Activated CD4-positive, alpha-beta T cell treated with anti-CD3 and anti-CD28 coated beads, Interleukin-10, Interleukin-2, amounts not matched to agents 100 ng/mL and 50 ng/mL, durations not matched to agents 16 hours and 8 hours (primary cell): ENCODE measurements around the gene TNK2.
"Not testable (repeated sequence)": the region's sequence is repeated elsewhere in the genome, so short reads cannot be mapped to it uniquely, and the experiment has no call there.

ENCODE experiments used
- DNase-seq: peaks from one replicate; pipeline ENCODE4 v3.0.0-alpha.2; 2020

TNK2 gene

GRCh38 chr3:195844671-195845218 is 63.6 kb downstream of the TNK2 start:
- DNase-seq, result no peak

DNA sequence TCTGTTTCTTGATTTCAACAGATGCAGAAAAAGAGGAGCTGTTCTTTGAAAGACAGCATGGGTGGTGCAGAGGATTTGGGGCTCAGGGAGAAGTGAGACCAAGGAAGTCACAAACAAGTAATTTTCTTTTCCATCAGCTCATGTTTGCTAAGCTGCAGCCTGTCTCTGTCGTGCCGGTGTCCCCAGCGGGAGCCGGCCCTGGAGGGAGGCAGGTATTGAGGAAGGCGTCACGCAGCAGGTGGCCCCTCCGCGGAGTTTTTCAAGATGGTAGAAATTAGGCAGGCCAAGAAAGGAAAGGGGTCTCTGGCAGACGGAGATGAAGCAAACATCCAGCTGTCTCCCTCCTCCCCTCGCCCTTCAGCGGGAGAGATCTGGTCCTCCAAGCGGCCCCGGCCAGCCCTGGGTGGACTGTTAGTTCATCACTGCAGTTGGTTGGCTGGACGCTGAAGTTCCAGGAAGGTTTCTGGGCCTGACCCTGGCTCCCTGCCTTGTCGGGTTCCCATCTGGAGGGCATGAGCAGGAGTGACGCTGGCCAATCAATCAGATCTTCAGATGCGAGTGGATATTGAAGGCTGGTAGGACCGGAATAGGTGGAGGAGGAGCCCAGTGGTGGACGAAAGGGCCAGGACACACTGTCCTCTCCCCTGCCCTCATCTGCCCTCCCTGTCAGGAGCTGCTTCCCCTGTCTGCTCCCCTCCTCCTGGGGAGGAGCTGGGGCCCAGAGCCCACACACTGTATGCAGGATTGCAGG is 68.9 kb downstream of the TNK2 start:
- DNase-seq, result no peak

- no peak for DNase-seq
Measured at GRCh38 chr3:195838714-195839113, 69.6 kb downstream of the TNK2 start.

- DNase-seq, result no peak
Measured at GRCh38 chr3:195836476-195837135, 71.7 kb downstream of the TNK2 start.

DNA sequence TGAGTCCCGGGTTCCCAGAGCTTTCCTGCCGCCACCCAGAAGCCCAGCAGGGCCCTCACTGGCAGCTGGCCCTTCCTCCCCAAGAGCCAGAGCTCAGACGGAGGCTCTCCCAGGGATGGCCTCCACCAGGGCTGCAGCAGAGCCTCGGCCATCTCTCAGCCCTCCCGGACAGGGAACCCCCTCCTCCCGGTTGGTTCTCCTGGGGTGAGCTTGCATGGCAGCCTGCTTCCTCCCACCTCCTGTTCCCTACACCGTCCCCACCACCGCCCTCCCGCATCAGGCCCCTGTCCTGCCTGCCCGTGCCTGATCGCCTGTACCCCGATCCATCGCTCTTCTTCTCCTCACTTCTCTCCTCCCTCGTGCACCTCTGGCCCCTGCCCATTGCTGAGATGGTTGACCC is 72.6 kb downstream of the TNK2 start:
- DNase-seq, result no peak

DNA sequence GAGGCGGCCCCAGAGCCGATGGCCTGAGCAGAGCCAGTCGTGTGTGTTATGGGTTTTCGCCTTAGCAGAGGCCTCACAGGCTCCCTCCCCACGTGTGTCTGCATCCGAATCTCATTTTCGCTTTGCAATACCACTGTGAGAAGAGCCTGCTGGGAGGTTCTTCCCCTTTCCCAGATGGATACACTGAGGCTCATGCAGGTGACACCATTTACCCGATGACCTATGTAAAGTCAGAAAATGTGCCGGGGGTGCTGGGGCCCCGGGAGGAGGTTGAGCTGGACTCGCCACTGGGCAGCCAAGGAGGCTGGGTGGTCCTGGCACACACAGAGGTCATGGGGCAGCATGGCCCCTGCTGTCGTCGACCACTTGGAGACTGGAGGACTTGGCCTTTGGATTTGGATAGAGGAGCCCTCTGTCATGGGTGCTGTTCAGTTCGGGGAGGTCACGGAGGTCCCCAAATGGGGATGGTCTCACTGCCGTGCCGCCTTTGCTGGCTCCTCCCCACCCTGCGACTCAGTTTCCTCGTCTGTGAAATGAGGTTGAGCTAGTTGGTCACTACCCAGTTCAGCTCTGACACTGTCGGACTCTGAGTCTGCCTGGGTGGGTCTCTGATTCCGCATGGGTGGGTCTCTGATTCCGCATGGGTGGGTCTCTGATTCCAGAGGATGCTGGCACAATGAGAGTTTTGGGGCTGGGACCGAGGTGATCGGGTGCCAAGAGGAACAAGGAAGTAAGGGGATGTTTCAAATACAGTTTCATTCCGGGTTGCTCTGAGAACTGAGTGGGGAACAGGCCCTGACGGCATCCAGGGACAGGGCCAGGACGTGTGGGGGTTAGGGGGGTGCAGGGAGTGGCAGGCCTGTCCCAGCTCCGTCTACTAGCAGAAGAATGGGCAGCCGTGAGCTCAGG is 73.4 kb downstream of the TNK2 start:
- DNase-seq, result no peak

- no peak for DNase-seq
Measured at GRCh38 chr3:195829897-195830254, 78.5 kb downstream of the TNK2 start.

DNA sequence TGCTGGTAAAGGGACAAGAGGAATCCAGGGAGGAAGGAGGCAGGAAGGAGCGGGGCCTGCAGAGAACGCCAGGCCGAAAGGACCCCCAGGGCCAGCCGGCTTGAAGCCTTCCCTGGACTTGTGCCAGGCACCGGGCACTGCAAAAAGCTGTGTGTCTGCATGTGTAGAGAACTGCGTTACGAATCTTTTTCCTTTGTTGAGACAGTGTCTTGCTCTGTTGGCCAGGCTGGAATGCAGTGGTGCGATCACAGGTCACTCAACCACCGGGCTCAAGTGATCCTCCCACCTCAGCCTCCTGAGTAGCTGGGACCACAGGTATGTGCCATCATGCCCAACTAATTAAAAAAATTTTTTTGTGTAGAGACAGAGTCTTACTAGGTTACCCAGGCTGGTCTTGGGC is 79.6 kb downstream of the TNK2 start:
- DNase-seq, result no peak

DNA sequence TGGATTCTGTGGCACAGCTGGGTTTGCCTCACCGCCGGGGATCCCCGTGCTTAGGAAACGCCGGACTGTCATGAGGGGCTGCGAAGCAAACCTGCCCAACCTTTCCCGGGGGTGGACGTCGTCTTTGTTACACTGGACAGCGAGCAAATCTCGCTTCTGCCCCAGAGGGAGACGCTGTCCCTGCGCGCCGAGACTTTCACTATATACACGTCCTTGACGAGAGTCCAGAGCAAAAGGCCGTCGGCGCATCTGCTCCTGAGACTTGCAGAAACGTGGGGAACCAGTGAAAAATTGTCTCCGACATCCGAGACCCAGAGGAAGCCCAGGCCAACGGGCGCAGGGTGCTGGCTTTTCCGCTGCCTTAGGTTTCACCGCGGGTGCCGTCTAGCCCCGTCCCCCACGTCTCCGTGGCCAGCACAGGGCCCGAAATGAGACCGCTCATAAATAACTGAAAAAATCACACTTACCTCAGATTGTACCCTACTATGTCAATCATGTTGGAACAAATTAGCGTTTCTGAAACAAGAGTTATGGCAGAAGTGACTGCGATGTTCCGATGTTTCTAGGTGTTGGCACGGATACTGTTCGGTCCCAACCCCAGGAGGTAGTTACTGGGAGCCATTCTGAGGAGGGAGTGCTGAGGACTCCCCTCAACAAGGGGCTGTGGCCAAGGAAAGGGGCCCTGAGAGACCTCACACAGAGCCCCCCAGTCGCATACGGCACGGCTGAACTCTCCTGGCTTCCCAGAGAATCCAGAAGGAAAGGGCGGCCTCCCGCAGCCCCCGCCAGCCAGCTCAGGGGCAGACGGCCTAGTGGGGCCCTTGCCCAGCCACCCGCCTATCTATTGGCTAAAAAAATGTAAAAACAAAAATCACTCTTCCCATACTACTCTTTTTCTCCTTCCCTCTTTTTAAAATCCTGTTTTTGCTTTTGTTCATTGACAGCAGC is 82.2 kb downstream of the TNK2 start:
- DNase-seq, result no peak

- DNase-seq, result no peak
Measured at GRCh38 chr3:195825191-195825588, 83.2 kb downstream of the TNK2 start.

- DNase-seq, result not testable (repeated sequence)
Measured at GRCh38 chr3:195824425-195825190, 83.7 kb downstream of the TNK2 start.

- DNase-seq, result no peak
Measured at GRCh38 chr3:195823999-195824398, 84.4 kb downstream of the TNK2 start.

GRCh38 chr3:195823280-195823679 is 85.1 kb downstream of the TNK2 start:
- no peak for DNase-seq

DNA sequence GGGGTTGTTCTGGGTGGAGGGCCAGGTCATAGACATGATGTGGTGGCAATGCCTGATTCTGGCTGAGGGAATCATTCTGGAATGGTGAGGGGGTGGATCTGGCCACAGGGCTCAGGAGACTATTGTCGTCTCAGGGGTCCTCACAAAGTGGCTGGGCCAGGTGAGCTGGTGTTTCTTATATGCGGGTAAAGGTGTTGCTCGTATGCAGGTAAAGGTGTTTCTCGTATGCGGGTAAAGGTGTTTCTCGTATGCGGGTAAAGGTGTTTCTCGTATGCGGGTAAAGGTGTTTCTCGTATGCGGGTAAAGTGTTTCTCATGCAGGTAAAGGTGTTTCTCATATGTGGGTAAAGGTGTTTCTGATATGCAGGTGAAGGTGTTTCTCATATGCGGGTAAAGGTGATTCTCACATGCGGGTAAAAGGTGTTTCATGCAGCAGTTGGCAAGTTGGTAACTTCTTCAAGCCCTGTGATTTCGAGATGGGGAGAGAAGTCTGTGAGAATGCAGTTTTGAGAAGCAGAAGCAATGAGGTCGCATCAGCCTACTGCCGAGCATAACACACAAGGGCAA is 86.1 kb downstream of the TNK2 start:
- DNase-seq, result no peak

DNA sequence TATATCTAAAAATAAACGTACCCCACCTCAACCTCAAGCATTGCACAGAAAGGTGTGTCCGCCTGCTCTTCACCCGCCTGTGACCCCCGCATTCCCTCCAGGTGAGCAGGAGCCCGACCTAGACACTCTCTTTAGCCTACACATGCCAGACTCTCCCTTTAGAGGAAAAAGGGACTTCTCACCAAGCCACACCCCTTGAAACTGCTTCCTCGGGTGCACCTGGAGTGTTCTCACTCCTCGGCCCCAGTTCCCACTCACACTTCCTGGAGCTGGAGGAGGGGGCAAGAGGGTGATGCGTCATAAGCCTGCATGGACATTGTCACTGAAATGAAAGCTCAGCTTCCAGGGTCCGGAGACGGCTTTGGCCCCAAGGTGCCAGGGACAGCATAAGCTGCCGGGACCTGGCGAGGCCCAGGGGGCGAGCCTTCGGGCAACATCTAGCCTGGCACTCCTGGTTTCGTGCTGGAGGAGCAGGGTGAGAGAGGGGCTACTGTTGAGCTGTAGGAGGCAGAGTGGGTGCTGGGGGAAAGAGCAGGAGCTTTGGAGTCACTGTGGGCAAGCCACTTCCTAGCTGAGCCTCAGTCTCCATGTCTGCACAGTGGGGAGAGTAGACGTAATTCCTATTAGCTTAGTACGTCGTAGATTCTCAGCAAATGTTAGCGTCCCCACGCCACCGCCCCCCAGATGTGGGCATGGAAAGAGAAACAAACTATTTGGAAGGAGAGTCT is 86.8 kb downstream of the TNK2 start:
- DNase-seq, result no peak

DNA sequence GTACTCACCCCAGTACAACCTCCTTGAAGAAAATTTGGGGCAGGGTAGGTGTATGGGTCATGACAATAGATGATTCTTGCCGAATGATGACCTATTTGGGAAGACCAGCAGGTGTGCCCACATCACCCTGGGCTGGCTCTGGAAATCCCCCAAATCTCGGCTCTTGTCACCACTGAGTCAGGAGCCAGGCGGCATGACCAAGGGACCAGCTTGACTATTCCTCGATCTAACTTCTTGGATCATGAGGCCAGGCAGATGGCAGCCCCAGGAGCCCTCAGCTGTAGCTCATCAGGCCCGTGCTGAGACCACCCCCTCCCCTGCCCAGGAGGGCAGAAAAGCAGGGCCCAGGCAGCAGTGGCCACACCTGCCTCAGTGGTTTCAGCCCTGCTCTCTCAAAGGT is 87.5 kb downstream of the TNK2 start:
- no peak for DNase-seq

DNA sequence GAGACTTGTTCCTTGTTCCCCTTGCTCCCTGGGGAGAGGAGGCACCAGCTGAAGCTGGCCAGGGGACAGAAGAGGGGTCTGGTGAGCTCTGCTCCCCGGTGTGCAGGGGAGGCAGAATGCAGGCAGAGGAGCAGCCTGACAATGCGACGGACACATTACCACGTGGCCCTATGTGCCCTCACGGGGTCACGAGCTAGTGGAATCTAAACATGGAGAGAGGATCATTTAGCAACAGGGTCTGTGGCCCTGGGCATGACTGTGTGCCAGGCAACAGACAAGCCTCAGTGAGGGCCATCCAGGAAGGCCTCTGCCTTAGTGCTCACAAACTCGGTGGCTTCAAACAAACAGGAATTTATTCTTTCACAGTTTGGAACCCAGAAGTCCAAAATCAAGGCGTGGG is 88.2 kb downstream of the TNK2 start:
- DNase-seq, result no peak

GRCh38 chr3:195818301-195818700 is 90.0 kb downstream of the TNK2 start:
- DNase-seq, result no peak

- no peak for DNase-seq
Measured at GRCh38 chr3:195817578-195818135, 90.7 kb downstream of the TNK2 start.
